Fibroblast of the aortic adventitia (primary cell): ENCODE data around the gene RLF. TPM values are rescaled to one million over a fixed set of nuclear protein-coding genes. Genes with fewer than 3 reads are reported as not detected.

Experiments
- DNase-seq: peaks from one replicate; pipeline ENCODE4 v3.0.0-alpha.2; 2010; ENCODE audit warnings: low read depth
- H3K4me3 ChIP-seq: 2 replicates; pipeline ENCODE4 v1.5.1; 2011; ENCODE audit warnings: low read depth, mild to moderate bottlenecking, control low read depth, low read length, moderate library complexity
- CTCF ChIP-seq: IDR thresholded peaks from 2 replicates; pipeline ENCODE4 v1.5.1; 2011; ENCODE audit warnings: mild to moderate bottlenecking, low read length, control low read depth, inconsistent platforms; ENCODE audit not compliant: insufficient read depth
- total RNA-seq: library from RNA; depleted of rRNA; stranded (reverse); fragments of >200 nt; gene quantifications from 2 replicates; pipeline ENCODE4 v1.2.3, GENCODE V29; 2012; ENCODE audit warnings: low replicate concordance

The RLF gene
- total RNA-seq, 1 donor: 21.9 TPM

- no peak for TF ChIP-seq CTCF
Measured at GRCh38 chr1:40267767-40268187, 106.6 kb downstream of the RLF start.

GRCh38 chr1:40268211-40268610, 107.0 kb downstream of the RLF start:
- DNase-seq: no peak
- TF ChIP-seq CTCF: no peak
- no peak overlapping the region for H3K4me3 ChIP-seq

More at GRCh38 chr1:40267767-40268187, 106.6 kb downstream of the RLF start:
- H3K4me3 ChIP-seq: no peak overlapping the region
- peak; percentile 100 for DNase-seq

- no peak overlapping the region for H3K4me3 ChIP-seq
Measured at GRCh38 chr1:40270152-40270834, 109.1 kb downstream of the RLF start.

GRCh38 chr1:40272653-40273213, 111.5 kb downstream of the RLF start:
- TF ChIP-seq CTCF: no peak
- no peak overlapping the region for H3K4me3 ChIP-seq
- DNase-seq: no peak

More at GRCh38 chr1:40270152-40270834, 109.1 kb downstream of the RLF start:
- TF ChIP-seq CTCF: no peak
- DNase-seq: peak; percentile 16

GRCh38 chr1:40273547-40274166, 112.5 kb downstream of the RLF start:
- TF ChIP-seq CTCF: no peak

GRCh38 chr1:40274331-40274730, 113.1 kb downstream of the RLF start:
- H3K4me3 ChIP-seq: no peak overlapping the region
- DNase-seq: no peak
- TF ChIP-seq CTCF: no peak

More at GRCh38 chr1:40273547-40274166, 112.5 kb downstream of the RLF start:
- H3K4me3 ChIP-seq: no peak overlapping the region
- DNase-seq: no peak
